SK-N-SH (cell line): ENCODE measurements around the gene PLCG2. TPM values are rescaled to one million over a fixed set of nuclear protein-coding genes. Genes with fewer than 3 reads are reported as not detected.

ENCODE experiments used
- CTCF ChIA-PET: fragments of 300-600, 350-600 bp; formaldehyde crosslinking; extraction: SDS; loops from one replicate; lab custom pipeline; 2021; lab: Yijun Ruan, JAX
- POLR2A ChIA-PET: fragments of 350-600 bp; sonication (Branson Sonifier 250); formaldehyde crosslinking; extraction: SDS; loops from one replicate; lab custom pipeline; 2020; ENCODE audit warnings: antibody characterized with exemption, inconsistent platforms; lab: Yijun Ruan, JAX
- DNase-seq: peaks from one replicate; pipeline ENCODE4 v3.0.0; 2012
- H2AFZ ChIP-seq: fragments of 200-600 bp; sonication (generic); 2 replicates; pipeline ENCODE4 v1.8.1; 2016; ENCODE audit warnings: antibody characterized with exemption, mild to moderate bottlenecking, low read depth
- H3F3A ChIP-seq: fragments of 200-600 bp; sonication (generic); replicated peaks from 2 replicates; pipeline ENCODE3; 2016; ENCODE audit warnings: antibody characterized with exemption, mild to moderate bottlenecking; ENCODE audit not compliant: insufficient read depth
- H3K27ac ChIP-seq, 2 experiments: fragments of 200-500 bp in 1 of 2; fragments of 200-600 bp in 1 of 2; sonication (Bioruptor generic) in 1 of 2; sonication (generic), shearing (Covaris generic) in 1 of 2; 2 replicates each; pipeline versions ENCODE4 v1.5.1 to v1.6.1; 2014 to 2016; ENCODE audit warnings: low read depth in 2 of 2, inconsistent platforms in 1 of 2, low read length in 1 of 2, mild to moderate bottlenecking in 1 of 2, mixed read lengths in 1 of 2
- H3K27me3 ChIP-seq: fragments of 200-600 bp; sonication (generic), shearing (Covaris generic); 2 replicates; pipeline ENCODE4 v1.6.1; 2016; ENCODE audit warnings: mixed run types; ENCODE audit not compliant: insufficient read depth
- H3K36me3 ChIP-seq, 2 experiments: fragments of 200-500 bp in 1 of 2; fragments of 200-600 bp in 1 of 2; sonication (Bioruptor generic) in 1 of 2; sonication (generic) in 1 of 2; replicated peaks in 1 of 2; 2 replicates each; pipeline versions ENCODE3 to v1.5.1; 2014 to 2016; ENCODE audit warnings: low read length in 1 of 2, mild to moderate bottlenecking in 1 of 2; ENCODE audit not compliant: insufficient read depth in 2 of 2, control insufficient read depth in 1 of 2
- H3K4me1 ChIP-seq, 2 experiments: fragments of 200-500 bp in 1 of 2; fragments of 200-600 bp in 1 of 2; sonication (Bioruptor generic) in 1 of 2; sonication (generic), shearing (Covaris generic) in 1 of 2; 2 replicates each; pipeline versions ENCODE4 v1.5.1 to v1.6.1; 2014 to 2016; ENCODE audit warnings: low read depth in 1 of 2, low read length in 1 of 2, mixed run types in 1 of 2; ENCODE audit not compliant: insufficient read depth in 2 of 2, control insufficient read depth in 1 of 2
- H3K4me2 ChIP-seq: fragments of 200-600 bp; sonication (generic), shearing (Covaris generic); 2 replicates; pipeline ENCODE4 v1.6.1; 2017; ENCODE audit warnings: mixed run types
- H3K4me3 ChIP-seq, 2 experiments: fragments of 200-500 bp in 1 of 2; fragments of 200-600 bp in 1 of 2; sonication (Bioruptor generic) in 1 of 2; sonication (generic), shearing (Covaris generic) in 1 of 2; 2 replicates each; pipeline versions ENCODE4 v1.5.1 to v1.8.1; 2014 to 2016; ENCODE audit warnings: low read depth in 2 of 2, inconsistent platforms in 1 of 2, low read length in 1 of 2, mild to moderate bottlenecking in 1 of 2, mixed read lengths in 1 of 2, moderate library complexity in 1 of 2
- H3K79me2 ChIP-seq: fragments of 200-600 bp; sonication (generic); 2 replicates; pipeline ENCODE4 v1.8.1; 2017; ENCODE audit warnings: mild to moderate bottlenecking; ENCODE audit not compliant: insufficient read depth
- H3K9ac ChIP-seq: fragments of 200-600 bp; sonication (generic); 2 replicates; pipeline ENCODE4 v1.6.1; 2017; ENCODE audit warnings: mixed run types
- H3K9me2 ChIP-seq: fragments of 200-600 bp; sonication (generic); 2 replicates; pipeline ENCODE4 v1.6.1; 2017; ENCODE audit warnings: mixed run types
- H3K9me3 ChIP-seq: fragments of 200-600 bp; sonication (generic); 2 replicates; pipeline ENCODE4 v1.6.1; 2017; ENCODE audit warnings: mixed run types, mild to moderate bottlenecking, moderate library complexity
- H4K20me1 ChIP-seq: fragments of 200-600 bp; sonication (generic); 2 replicates; pipeline ENCODE4 v1.6.1; 2017; ENCODE audit warnings: mild to moderate bottlenecking, mixed run types; ENCODE audit not compliant: insufficient read depth
- CTCF ChIP-seq: fragments of 200-600 bp; sonication (generic); IDR thresholded peaks from 2 replicates; pipeline ENCODE4 v1.6.1; 2017; ENCODE audit warnings: antibody characterized with exemption, mild to moderate bottlenecking, moderate library complexity
- ELF1 ChIP-seq: IDR thresholded peaks from 2 replicates; pipeline ENCODE4 v1.4.0; 2012
- FOSL2 ChIP-seq: IDR thresholded peaks from 2 replicates; pipeline ENCODE4 v1.4.0; 2012; ENCODE audit warnings: low read depth, mild to moderate bottlenecking, moderate library complexity, borderline replicate concordance
- FOXJ3 ChIP-seq: sonication (generic); formaldehyde crosslinking; IDR thresholded peaks from 2 replicates; pipeline ENCODE4 v1.5.1; 2020; ENCODE audit warnings: mild to moderate bottlenecking, missing genetic modification reagents
- FOXM1 ChIP-seq: IDR thresholded peaks from 2 replicates; pipeline ENCODE4 v1.4.0; 2012; ENCODE audit warnings: low read depth, mild to moderate bottlenecking
- GABPA ChIP-seq: IDR thresholded peaks from 2 replicates; pipeline ENCODE4 v1.4.0; 2012; ENCODE audit warnings: low read depth, mild to moderate bottlenecking
- IRF3 ChIP-seq: fragments of 150-350 bp; IDR thresholded peaks from 2 replicates; pipeline ENCODE4 v1.6.1; 2016; ENCODE audit warnings: mild to moderate bottlenecking, low read depth, low read length
- JUND ChIP-seq: IDR thresholded peaks from 2 replicates; pipeline ENCODE4 v1.4.0; 2012
- MEF2A ChIP-seq: IDR thresholded peaks from 2 replicates; pipeline ENCODE4 v1.4.0; 2012; ENCODE audit warnings: low read depth, borderline replicate concordance
- PBX3 ChIP-seq: IDR thresholded peaks from 2 replicates; pipeline ENCODE4; 2012
- RAD21 ChIP-seq: IDR thresholded peaks from 2 replicates; pipeline ENCODE4 v1.6.1; 2012; ENCODE audit warnings: mild to moderate bottlenecking, low read length
- REST ChIP-seq: IDR thresholded peaks from 2 replicates; pipeline ENCODE4 v1.6.1; 2012; ENCODE audit warnings: mild to moderate bottlenecking, low read depth, low read length, moderate library complexity
- RFX5 ChIP-seq: IDR thresholded peaks from 2 replicates; pipeline ENCODE4 v1.6.1; 2012; ENCODE audit warnings: mild to moderate bottlenecking, improper control_type of control experiment, low read length
- RXRA ChIP-seq: IDR thresholded peaks from 2 replicates; pipeline ENCODE4 v1.4.0; 2012; ENCODE audit warnings: low read depth, mild to moderate bottlenecking, borderline replicate concordance
- SMC3 ChIP-seq: IDR thresholded peaks from 2 replicates; pipeline ENCODE4 v1.6.1; 2012; ENCODE audit warnings: low read depth, low read length, improper control_type of control experiment
- TAF1 ChIP-seq: IDR thresholded peaks from 2 replicates; pipeline ENCODE4 v1.6.1; 2012; ENCODE audit warnings: low read depth, mild to moderate bottlenecking, low read length, moderate library complexity, borderline replicate concordance
- TCF12 ChIP-seq: IDR thresholded peaks from 2 replicates; pipeline ENCODE4 v1.4.0; 2012
- TEAD4 ChIP-seq: IDR thresholded peaks from 2 replicates; pipeline ENCODE4 v1.4.0; 2012; ENCODE audit warnings: mild to moderate bottlenecking, borderline replicate concordance; ENCODE audit not compliant: insufficient read depth
- YY1 ChIP-seq: IDR thresholded peaks from 2 replicates; pipeline ENCODE4 v1.4.0; 2012; ENCODE audit warnings: low read depth, mild to moderate bottlenecking
- ZBTB33 ChIP-seq: IDR thresholded peaks from 2 replicates; pipeline ENCODE4 v1.4.0; 2012; ENCODE audit warnings: low read depth, borderline replicate concordance
- WGBS: methylation state at CpG from one replicate; pipeline ENCODE4 v1.1.6; 2017; ENCODE audit warnings: low lambda C conversion rate; 5-methylcytosine and 5-hydroxymethylcytosine counted together
- polyA plus RNA-seq, 3 experiments: library from polyadenylated mRNA; depleted of rRNA; stranded (reverse); fragments of >200 nt; gene quantifications; 2 replicates each; pipeline ENCODE4 v1.2.3, GENCODE V29; 2012

PLCG2 gene
- polyA plus RNA-seq, 1 of the 3 experiments (the other 2 are of a cell fraction), result 0.23 TPM

- TF ChIP-seq MEF2A, result no peak
- TF ChIP-seq TAF1, result no peak
Measured at GRCh38 chr16:81796583-81797346, 17.7 kb downstream of the PLCG2 start (continued).

GRCh38 chr16:81797443-81797842 lies 18.4 kb downstream of the PLCG2 start:
- no peaks in the 10 kb centered on the region for H3K9me3 ChIP-seq
- 42% methylated on average over 4 of the region's 6 CpGs for WGBS
- H3F3A ChIP-seq, result no peaks in the 10 kb centered on the region
- H2AFZ ChIP-seq, result no peak overlapping the region
- H3K9ac ChIP-seq, result no peak overlapping the region
- POLR2A ChIA-PET, result no interaction called here
- no peaks in the 10 kb centered on the region for H4K20me1 ChIP-seq
- no peaks in the 10 kb centered on the region; the same call in 1 of the 2 replicates for H3K27me3 ChIP-seq
- no peak overlapping the region for H3K27ac ChIP-seq
- no peak for DNase-seq
- H3K9me2 ChIP-seq, result no peaks in the 10 kb centered on the region
- no peaks in the 10 kb centered on the region for H3K36me3 ChIP-seq
- TF ChIP-seq TCF12, result no peak
- no peak for TF ChIP-seq FOXJ3 (CRISPR knock-in tag)
- TF ChIP-seq REST, result no peak
- no peak for TF ChIP-seq JUND
- no peak for TF ChIP-seq MEF2A
- no peak for TF ChIP-seq TEAD4
- TF ChIP-seq FOXM1, result no peak
- TF ChIP-seq GABPA, result no peak
- no peak for TF ChIP-seq CTCF
- no peak for TF ChIP-seq RFX5
- TF ChIP-seq RXRA, result no peak
- TF ChIP-seq PBX3, result no peak
- TF ChIP-seq TAF1, result no peak
- TF ChIP-seq SMC3, result no peak
- no peak for TF ChIP-seq YY1
- no peak for TF ChIP-seq FOSL2
- no peak for TF ChIP-seq ZBTB33
- no peak for TF ChIP-seq IRF3
- TF ChIP-seq RAD21, result no peak
- TF ChIP-seq ELF1, result no peak
- TF ChIP-seq, all 33 proteins: peak for 0
- no peaks in the 10 kb centered on the region for H3K4me1 ChIP-seq
- H3K4me2 ChIP-seq, result no peak overlapping the region
- CTCF ChIA-PET, result no interaction called here
- H3K79me2 ChIP-seq, result no peaks in the 10 kb centered on the region
- no peak overlapping the region for H3K4me3 ChIP-seq
